Measurements from ENCODE around the gene KATNB1. TPM values are rescaled to one million over a fixed set of nuclear protein-coding genes. Genes with fewer than 3 reads are reported as not detected.

Gene KATNB1
- polyA plus RNA-seq, 1 of the 3 experiments (the other 2 are of a cell fraction), result 43.7 TPM

- peak; percentile 78 for TF ChIP-seq GABPA (IDR thresholded peaks at IDR 0.05; ENCODE audit: low read depth)
- peak; percentile 98 for TF ChIP-seq IRF3 (IDR thresholded peaks at IDR 0.05; ENCODE audit: low read depth, low read length)
- no peak for TF ChIP-seq ZBTB33 (IDR thresholded peaks at IDR 0.05; ENCODE audit: borderline replicate concordance, low read depth)
- TF ChIP-seq TCF12 (IDR thresholded peaks at IDR 0.05), result peak; percentile 13; the same call in 1 of the 2 replicates
- TF ChIP-seq USF1 (IDR thresholded peaks at IDR 0.05; ENCODE audit: borderline replicate concordance, low read depth), result no peak
- peak; percentile 55; the same call in 1 of the 2 replicates for TF ChIP-seq RFX5 (IDR thresholded peaks at IDR 0.05; ENCODE audit: low read length)
- TF ChIP-seq GATA2 (CRISPR knock-in tag; IDR thresholded peaks at IDR 0.05), result no peak
- TF ChIP-seq ELF1 (IDR thresholded peaks at IDR 0.05), result peak; percentile 82
- TF ChIP-seq REST (IDR thresholded peaks at IDR 0.05; ENCODE audit: low read depth, low read length), result no peak
- peak; percentile 17 for TF ChIP-seq MAX (IDR thresholded peaks at IDR 0.05; ENCODE audit: low read depth)
- TF ChIP-seq FOSL2 (IDR thresholded peaks at IDR 0.05; ENCODE audit: borderline replicate concordance, low read depth), result no peak
- no peak for TF ChIP-seq MEF2A (IDR thresholded peaks at IDR 0.05; ENCODE audit: borderline replicate concordance, low read depth)
- no peak for TF ChIP-seq SIN3A (IDR thresholded peaks at IDR 0.05; ENCODE audit: borderline replicate concordance, low read depth, low read length)
- TF ChIP-seq CHD2 (IDR thresholded peaks at IDR 0.05; ENCODE audit: low read length, partially characterized antibody), result peak; percentile 96
- 0 out of 2 replicates have a peak, but pooled peaks have one; percentile 10 for TF ChIP-seq MXI1 (IDR thresholded peaks at IDR 0.05; ENCODE audit: low read depth, low read length)
- TF ChIP-seq RXRA (IDR thresholded peaks at IDR 0.05; ENCODE audit: borderline replicate concordance, low read depth), result no peak
- TF ChIP-seq PBX3 (IDR thresholded peaks at IDR 0.05), result peak; percentile 30; the same call in 1 of the 2 replicates
These were observed 430 bp upstream of the KATNB1 start (continued) for GRCh38 chr16:57734925-57735754.
